SJCRH30 (cell line): ENCODE results near the gene CCDC85C. TPM values are rescaled to one million over a fixed set of nuclear protein-coding genes. Genes with fewer than 3 reads are reported as not detected.

Source experiments
- DNase-seq, 2 experiments: peaks; one replicate each; pipeline ENCODE4 v3.0.0-alpha.2; 2015 to 2020
- H3K27ac ChIP-seq: fragments of 250-450 bp; sonication (Bioruptor Pico); 2 replicates; pipeline ENCODE4 v1.5.1; 2020; ENCODE audit warnings: mild to moderate bottlenecking, moderate library complexity
- H3K27me3 ChIP-seq: fragments of 250-450 bp; sonication (Bioruptor Pico); 2 replicates; pipeline ENCODE4 v1.5.1; 2020; ENCODE audit warnings: mild to moderate bottlenecking, moderate library complexity
- H3K36me3 ChIP-seq: fragments of 250-450 bp; sonication (Bioruptor Pico); 2 replicates; pipeline ENCODE4 v1.5.1; 2020; ENCODE audit warnings: mild to moderate bottlenecking, moderate library complexity
- H3K4me1 ChIP-seq: fragments of 250-450 bp; sonication (Bioruptor Pico); 2 replicates; pipeline ENCODE4 v1.5.1; 2020; ENCODE audit warnings: mild to moderate bottlenecking, moderate library complexity
- H3K4me3 ChIP-seq: fragments of 250-450 bp; sonication (Bioruptor Pico); 2 replicates; pipeline ENCODE4 v1.5.1; 2020; ENCODE audit warnings: mild to moderate bottlenecking, moderate library complexity
- H3K9me3 ChIP-seq: fragments of 250-450 bp; sonication (Bioruptor Pico); replicated peaks from 2 replicates; pipeline ENCODE4 v1.5.1; 2020; ENCODE audit warnings: mild to moderate bottlenecking, moderate library complexity
- total RNA-seq: library from RNA; depleted of rRNA; stranded (reverse); fragments of >200 nt; shearing (Covaris generic); gene quantifications from 2 replicates; pipeline ENCODE4 v1.2.3, GENCODE V29; 2014

CCDC85C gene
- total RNA-seq, 1 experiment from 2014 or later, result 12.9 TPM

DNA sequence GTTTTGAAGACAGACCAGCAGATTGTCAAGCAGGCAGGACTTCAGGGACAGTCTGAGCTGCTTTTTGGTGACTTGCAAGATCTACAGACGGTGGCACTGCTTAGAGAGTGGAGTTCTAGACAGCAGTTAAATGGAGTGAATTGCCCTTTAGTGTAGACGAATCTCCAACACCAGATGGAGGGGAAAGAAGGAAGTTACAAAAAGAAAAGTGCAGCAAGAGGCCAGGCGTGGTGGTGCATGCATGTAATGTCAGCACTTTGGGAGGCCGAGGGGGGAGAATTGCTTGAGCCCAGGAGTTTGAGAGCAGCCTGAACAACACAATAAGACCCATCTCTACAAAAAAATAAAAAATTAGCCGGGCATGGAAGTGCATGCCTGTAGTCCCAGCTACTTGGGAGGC, 32.5 kb upstream of the CCDC85C start:
- H3K4me3 ChIP-seq, result no peak overlapping the region
- peaks cover 10% of the 10 kb centered on the region for H3K4me1 ChIP-seq
- H3K36me3 ChIP-seq, result no peaks in the 10 kb centered on the region
- H3K27me3 ChIP-seq, result 0 out of 2 replicates have a peak, but pooled peaks cover 8% of the 10 kb centered on the region
- no peak for DNase-seq
- H3K9me3 ChIP-seq, result no peaks in the 10 kb centered on the region
- H3K27ac ChIP-seq, result no peak overlapping the region

DNA sequence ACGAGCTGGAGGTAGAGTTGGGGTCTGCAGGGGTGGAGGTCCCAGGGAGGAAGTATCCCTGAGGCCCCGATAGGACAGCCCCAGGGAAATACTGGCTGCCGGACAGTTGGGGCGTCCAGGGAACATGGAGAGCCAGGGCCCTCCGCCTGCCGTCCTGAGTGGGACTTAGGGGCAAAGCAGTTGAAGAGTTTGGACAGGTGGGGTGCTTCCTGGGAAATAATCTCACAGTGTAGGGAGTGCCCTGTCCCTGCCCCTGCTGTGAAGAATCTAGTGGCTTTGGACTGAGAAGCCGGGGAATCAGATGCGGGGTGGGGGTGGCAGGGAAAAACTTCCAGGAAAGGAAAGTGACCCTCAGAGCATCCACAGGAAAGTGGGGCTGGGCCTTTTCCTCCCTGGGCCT, 31.1 kb upstream of the CCDC85C start:
- Histone ChIP-seq H3K27ac (no peak overlapping the region), H3K9me3 (no peaks in the 10 kb centered on the region), H3K27me3 (0 out of 2 replicates have a peak, but pooled peaks cover 8% of the 10 kb centered on the region), H3K4me3 (peak overlapping the region; percentile 7; the same call in 1 of the 2 replicates), H3K4me1 (peaks cover 10% of the 10 kb centered on the region), H3K36me3 (no peaks in the 10 kb centered on the region)
- peak; percentile 67 to 82 for DNase-seq

DNA sequence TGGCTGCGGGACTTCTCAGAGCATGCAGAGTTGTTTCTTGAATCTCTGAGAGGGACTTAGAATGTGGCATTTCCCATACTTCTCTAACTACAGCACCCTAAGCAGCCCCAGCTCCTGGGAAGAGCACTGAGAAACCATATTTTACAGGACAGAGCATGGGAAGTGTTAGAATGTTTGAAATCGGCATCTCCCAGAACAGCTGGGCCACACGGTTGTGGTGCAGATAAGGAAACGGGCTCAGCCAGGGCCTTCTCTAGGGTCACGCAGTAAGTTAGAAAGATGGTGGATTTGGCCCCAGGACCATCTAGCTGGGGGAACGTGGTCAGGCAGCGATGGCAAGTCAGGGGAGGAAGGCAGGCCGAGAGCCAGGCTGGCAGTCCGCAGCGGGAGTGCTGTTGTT, 30.4 kb upstream of the CCDC85C start:
- Histone ChIP-seq H3K4me1 (peaks cover 10% of the 10 kb centered on the region), H3K4me3 (no peak overlapping the region), H3K27ac (no peak overlapping the region), H3K27me3 (0 out of 2 replicates have a peak, but pooled peaks cover 8% of the 10 kb centered on the region), H3K9me3 (no peaks in the 10 kb centered on the region), H3K36me3 (no peaks in the 10 kb centered on the region)
- DNase-seq, result peak in 1 of 2 experiments; percentile 17

DNA sequence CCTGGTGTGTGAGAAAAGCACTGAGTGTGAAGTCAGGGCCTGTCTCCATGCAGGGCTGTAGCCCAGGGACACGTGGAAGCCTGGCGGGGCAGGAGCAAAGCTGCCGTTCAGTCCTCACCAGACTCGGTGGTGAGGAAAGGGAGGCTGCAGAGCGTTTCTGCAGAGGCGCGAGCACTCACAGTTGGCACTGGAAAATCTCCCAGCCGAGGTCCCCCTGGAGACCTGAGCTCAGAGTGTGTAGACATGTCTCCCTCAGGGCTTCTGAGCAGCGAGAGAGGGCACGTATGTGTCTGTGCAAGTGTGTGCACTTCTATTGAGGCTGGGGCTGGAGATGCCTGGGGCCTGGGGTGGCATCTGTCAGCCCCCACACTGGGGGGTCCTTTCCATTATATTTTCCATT, 29.9 kb upstream of the CCDC85C start:
- H3K4me1 ChIP-seq, result peaks cover 10% of the 10 kb centered on the region

DNA sequence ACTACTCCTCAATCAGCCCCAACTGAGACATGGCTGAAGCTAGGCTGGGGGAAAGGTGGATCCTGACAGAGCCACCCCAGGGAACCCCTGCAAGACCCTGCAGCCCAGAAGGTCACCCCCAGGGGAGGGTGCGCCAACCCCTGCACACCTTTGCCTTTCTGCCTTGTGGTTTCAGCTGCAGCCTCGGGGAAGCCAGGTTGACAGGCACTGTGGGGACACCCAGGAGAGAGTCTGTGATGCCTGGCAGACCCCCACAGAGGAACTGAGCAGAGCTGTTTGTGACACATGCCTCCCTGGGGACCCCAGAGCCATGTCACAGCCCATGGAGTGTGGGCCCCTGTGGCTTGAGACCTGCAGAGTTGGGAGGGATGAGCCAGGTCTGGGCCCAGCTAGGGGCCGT, 29.1 kb upstream of the CCDC85C start:
- Histone ChIP-seq H3K27me3 (0 out of 2 replicates have a peak, but pooled peaks cover 8% of the 10 kb centered on the region), H3K9me3 (no peaks in the 10 kb centered on the region), H3K27ac (no peak overlapping the region), H3K36me3 (no peaks in the 10 kb centered on the region), H3K4me3 (no peak overlapping the region), H3K4me1 (peaks cover 10% of the 10 kb centered on the region)
- no peak for DNase-seq

More for the DNA sequence above, 29.9 kb upstream of the CCDC85C start:
- Histone ChIP-seq H3K36me3 (no peaks in the 10 kb centered on the region), H3K27me3 (0 out of 2 replicates have a peak, but pooled peaks cover 8% of the 10 kb centered on the region), H3K27ac (no peak overlapping the region), H3K9me3 (no peaks in the 10 kb centered on the region), H3K4me3 (no peak overlapping the region)
- peak in 1 of 2 experiments; percentile 14 for DNase-seq

DNA sequence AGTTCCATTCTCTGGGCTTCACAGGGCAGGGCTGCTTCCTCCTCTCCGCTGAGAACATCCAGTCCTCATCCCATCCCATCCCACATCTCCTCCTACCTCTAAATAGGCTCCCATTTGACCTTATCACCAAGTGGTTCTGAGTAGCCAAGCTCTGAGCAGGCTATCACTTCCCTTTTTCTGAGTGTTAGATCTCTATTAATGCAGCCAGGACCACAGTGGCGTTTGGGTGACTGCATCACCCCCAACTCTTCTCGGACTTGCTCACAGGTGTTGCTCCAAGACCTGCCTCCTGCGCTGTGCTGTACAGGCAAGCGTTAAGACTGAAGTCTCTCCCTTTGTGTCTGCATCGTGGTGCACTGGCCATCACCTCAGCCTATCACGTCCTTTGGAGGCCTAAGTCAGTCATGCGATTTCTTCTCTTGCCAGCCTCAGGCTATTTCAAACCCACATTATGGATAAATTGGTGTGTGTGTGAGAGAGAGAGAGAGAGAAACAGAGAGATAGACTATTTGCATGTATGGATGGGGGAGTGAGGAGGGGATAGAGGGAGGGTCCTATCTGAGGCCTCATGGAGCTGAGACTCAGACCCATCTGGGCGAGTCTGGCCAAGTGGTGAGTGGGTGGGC, 28.5 kb upstream of the CCDC85C start:
- Histone ChIP-seq H3K4me3 (no peak overlapping the region), H3K27ac (no peak overlapping the region), H3K9me3 (no peaks in the 10 kb centered on the region), H3K4me1 (peaks cover 10% of the 10 kb centered on the region), H3K27me3 (0 out of 2 replicates have a peak, but pooled peaks cover 8% of the 10 kb centered on the region), H3K36me3 (no peaks in the 10 kb centered on the region)
- DNase-seq, result no peak

DNA sequence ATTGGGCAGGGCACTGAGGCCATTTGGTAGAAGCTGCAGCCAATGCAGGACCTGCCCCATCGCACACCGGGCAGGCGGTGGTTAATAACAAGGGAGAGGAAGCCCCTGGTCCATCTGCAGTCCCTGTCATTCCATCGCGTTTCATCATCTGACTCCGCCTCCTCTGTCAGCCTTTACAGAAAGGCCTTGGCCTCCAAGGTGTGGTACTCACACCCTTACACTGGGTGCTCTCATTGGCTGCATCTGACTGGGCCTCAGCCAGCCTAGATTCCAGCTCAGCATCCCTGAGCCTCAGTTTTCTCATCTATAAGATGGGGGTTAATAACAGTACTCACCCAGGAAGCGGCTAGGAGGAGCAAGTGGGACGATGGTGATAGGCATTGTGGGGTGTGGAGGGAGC, 26.2 kb upstream of the CCDC85C start:
- Histone ChIP-seq H3K9me3 (no peaks in the 10 kb centered on the region), H3K4me1 (peaks cover 5% of the 10 kb centered on the region), H3K36me3 (no peaks in the 10 kb centered on the region)

DNA sequence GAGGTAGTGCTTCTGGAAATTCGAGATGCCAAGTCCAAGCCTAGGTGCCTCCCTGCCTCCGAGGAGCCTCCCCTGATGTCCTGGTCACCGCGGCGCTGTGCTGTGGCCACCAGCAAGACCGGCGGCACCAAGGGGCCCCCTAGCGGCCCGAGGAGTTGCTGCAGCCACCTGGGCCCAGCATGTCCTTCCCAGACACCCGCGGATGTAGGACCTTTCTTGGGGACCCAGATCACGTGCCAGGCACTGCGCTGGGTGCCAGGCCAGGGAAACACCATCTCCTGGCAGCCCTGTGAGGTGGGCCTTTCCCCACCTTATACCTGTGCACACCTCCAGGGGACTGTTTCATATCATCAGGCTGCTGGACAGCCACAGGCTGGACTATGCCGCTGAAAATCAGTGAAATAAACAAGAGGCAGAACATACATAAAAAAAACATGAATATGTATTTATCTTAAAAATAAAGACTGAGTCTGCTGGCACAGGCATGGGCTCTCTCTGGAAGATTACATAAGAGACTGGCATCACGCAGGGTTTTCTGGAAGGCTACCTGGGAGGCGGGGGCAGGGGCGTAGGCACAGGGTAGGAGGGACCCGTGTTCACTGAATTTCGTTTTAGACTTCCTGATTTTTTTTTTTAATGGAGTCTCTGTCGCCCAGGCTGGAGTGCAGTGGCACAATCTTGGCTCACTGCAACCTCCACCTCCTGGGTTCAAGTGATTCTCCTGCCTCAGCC, 25.0 kb upstream of the CCDC85C start:
- Histone ChIP-seq H3K36me3 (no peaks in the 10 kb centered on the region), H3K4me1 (no peaks in the 10 kb centered on the region), H3K9me3 (no peaks in the 10 kb centered on the region), H3K27ac (no peak overlapping the region), H3K27me3 (0 out of 2 replicates have a peak, but pooled peaks cover 5% of the 10 kb centered on the region), H3K4me3 (no peak overlapping the region)
- peak; percentile 66 to 72 for DNase-seq

More for the DNA sequence above, 26.2 kb upstream of the CCDC85C start:
- Histone ChIP-seq H3K27me3 (0 out of 2 replicates have a peak, but pooled peaks cover 8% of the 10 kb centered on the region), H3K4me3 (no peak overlapping the region), H3K27ac (no peak overlapping the region)
- no peak for DNase-seq

DNA sequence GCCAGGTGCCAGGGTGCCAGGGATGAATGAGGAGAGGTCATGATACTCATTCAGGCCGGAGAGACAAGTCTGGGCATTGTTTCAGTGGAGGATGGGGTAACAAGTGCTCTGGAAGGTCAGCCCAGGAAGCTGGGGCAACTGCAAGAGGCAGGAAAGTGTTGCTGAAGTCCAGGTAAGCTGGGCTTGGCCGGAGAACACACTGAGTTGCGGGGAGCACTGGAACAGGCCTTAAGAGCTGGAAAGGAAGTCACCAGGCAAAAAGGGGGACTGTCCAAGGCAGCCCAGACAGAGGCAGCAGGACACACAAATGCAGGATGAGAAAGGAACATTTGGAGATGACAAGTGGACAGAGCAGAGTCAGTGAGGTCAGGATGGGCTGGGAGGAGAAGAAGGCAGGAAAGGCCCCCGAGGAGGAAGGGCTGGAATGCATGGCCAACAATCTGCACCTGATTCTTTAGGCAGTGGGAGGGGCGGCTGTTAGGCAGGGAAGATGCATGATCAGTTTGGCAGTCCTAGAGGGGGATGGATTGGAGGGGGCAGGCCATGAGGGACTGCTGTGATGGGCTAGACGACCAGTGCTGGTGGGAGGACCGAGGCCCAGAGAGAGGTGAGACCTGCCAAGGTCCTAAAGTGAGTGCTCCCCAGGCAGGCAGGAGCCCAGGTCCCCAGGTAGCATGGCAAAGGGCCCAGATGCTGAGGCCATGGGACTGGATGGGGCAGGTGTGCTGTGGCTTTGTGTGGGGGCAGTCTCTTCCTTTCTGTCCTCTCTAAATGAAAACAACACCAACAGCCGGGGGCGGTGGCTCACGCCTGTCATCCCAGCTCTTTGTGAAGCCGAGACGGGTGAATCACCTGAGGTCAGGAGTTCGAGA, 23.7 kb upstream of the CCDC85C start:
- no peaks in the 10 kb centered on the region for H3K27me3 ChIP-seq
- H3K9me3 ChIP-seq, result no peaks in the 10 kb centered on the region
- H3K4me1 ChIP-seq, result no peaks in the 10 kb centered on the region
- H3K36me3 ChIP-seq, result no peaks in the 10 kb centered on the region
- no peak overlapping the region for H3K4me3 ChIP-seq
- no peak overlapping the region for H3K27ac ChIP-seq
- DNase-seq, result no peak

DNA sequence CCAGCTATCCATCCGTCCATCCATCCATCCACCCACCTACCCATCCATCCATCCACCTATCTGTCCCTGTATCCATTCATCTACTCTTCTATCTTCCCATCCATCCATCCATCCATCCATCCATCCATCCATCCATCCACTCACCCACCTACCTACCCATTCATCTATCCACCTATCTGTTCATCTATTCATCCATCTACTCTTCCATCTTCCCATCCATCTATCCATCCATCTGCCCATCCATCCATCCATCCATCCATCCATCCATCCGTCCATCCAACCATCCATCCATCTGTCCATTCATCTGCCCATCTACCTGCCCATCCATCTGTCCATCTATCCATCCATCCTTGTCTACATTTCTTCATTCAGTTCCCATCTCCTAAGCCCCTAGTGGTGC, 23.1 kb upstream of the CCDC85C start:
- Histone ChIP-seq H3K9me3 (no peaks in the 10 kb centered on the region), H3K36me3 (no peaks in the 10 kb centered on the region), H3K27me3 (no peaks in the 10 kb centered on the region; the same call in 1 of the 2 replicates), H3K27ac (no peak overlapping the region), H3K4me3 (no peak overlapping the region), H3K4me1 (no peaks in the 10 kb centered on the region)
- no peak for DNase-seq

DNA sequence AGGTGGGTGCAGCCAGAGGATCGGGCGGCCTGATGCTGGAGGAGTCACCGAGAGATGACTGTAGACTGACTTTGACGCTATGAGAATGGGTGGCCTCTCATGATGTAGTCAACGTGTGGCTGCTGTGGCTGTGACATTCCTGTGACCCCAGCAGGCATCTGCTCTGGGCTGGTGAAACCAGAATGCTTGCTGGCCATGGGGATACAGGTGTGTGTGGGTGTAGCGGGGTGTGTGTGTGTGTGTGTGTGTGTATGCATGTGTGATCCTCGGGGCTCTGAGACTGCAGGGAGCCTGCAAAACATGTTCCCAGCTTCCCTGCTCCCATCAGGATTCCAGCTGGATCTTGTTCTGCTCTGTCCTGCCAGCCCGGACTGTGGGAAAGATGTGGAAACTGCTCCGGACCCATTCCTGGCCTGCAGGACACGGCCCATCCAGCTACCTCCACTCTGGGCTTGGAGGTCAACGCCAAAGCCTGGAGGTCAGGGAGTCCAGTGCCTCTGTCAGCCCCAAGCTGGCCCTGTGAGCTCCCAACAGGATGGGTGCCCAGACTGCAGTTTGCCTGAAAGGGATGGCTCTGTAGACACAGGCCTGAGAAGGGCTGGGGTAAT, 22.1 kb upstream of the CCDC85C start:
- DNase-seq, result no peak
- Histone ChIP-seq H3K27ac (no peak overlapping the region), H3K27me3 (no peaks in the 10 kb centered on the region; the same call in 1 of the 2 replicates), H3K4me3 (no peak overlapping the region), H3K36me3 (no peaks in the 10 kb centered on the region), H3K4me1 (no peaks in the 10 kb centered on the region), H3K9me3 (no peaks in the 10 kb centered on the region)

DNA sequence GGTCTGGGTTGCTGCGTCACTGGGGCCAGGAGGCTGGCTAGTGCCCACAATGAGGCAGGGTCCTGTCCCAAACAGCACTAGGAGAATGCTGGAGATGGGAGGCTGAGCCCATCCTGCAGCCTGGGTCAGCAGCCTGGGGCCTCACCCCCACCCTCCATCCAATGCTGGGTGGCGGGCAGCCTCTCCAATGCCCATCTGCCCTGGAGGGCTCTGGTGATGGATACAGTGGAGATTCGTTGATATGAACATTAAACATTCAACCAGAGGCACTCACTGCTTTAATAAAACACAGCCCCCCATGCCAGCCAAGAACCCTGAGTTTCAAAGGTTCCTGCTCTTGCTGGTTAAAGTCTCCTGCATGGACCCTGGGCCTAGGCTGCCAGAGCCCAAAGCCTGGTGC, 21.5 kb upstream of the CCDC85C start:
- no peak overlapping the region for H3K27ac ChIP-seq
- H3K4me1 ChIP-seq, result no peaks in the 10 kb centered on the region
- H3K4me3 ChIP-seq, result no peak overlapping the region
- no peak for DNase-seq
- no peaks in the 10 kb centered on the region for H3K9me3 ChIP-seq
- no peaks in the 10 kb centered on the region for H3K36me3 ChIP-seq
- H3K27me3 ChIP-seq, result no peaks in the 10 kb centered on the region; the same call in 1 of the 2 replicates

DNA sequence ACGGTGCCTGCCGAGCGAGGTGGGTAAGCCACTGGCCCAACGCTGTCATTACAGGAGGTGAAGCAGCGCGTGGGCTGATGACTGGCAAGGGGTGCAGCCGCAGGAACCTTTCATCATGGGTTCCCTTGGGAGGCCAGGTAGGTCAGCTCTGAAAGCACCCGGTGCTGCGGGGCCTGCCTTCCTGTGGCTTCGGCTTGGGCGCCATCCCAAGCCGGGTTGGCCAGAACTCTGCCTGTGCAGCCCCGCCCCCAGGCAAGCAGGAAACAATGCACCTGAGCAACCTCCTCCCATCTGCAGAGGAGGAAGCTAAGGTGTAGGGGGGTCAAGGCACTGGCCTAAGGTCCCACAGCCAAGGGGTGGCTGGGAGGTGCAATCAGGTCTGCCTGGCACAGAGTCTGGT, 21.0 kb upstream of the CCDC85C start:
- H3K4me3 ChIP-seq, result no peak overlapping the region
- H3K36me3 ChIP-seq, result no peaks in the 10 kb centered on the region
- no peaks in the 10 kb centered on the region; the same call in 1 of the 2 replicates for H3K27me3 ChIP-seq
- no peaks in the 10 kb centered on the region; the same call in 1 of the 2 replicates for H3K4me1 ChIP-seq
- H3K27ac ChIP-seq, result no peak overlapping the region
- no peak for DNase-seq
- no peaks in the 10 kb centered on the region for H3K9me3 ChIP-seq

DNA sequence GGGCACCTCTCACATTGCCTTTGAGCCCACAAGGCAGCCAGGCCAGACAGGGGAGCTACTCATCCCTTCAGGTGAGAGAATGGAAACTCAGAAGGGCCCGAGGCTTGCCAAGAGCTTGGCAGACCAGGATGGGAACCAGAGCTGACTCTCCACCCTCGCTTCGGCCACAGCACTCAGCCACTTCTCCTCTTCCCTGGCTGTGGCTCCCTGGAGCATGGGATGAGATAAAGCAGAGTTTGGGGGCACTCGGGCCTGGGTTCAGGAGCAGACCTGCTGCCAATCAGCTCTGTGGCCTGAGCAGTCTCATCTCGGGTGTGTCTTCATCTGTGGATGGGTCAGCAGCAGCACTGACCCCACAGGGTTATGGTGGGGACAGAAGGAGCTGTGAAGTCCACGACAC, 20.0 kb upstream of the CCDC85C start:
- DNase-seq, result no peak
- Histone ChIP-seq H3K27me3 (no peaks in the 10 kb centered on the region; the same call in 1 of the 2 replicates), H3K27ac (no peak overlapping the region), H3K4me3 (no peak overlapping the region), H3K36me3 (no peaks in the 10 kb centered on the region), H3K4me1 (no peaks in the 10 kb centered on the region; the same call in 1 of the 2 replicates), H3K9me3 (no peaks in the 10 kb centered on the region)
